COLO668 (cell line): Measurements from ENCODE around the gene RNF145.

Experiments used
- DNase-seq: peaks from one replicate; lab custom pipeline; 2025; ENCODE audit not compliant: unreplicated experiment; lab: John Stamatoyannopoulos, UW

Gene RNF145

DNA sequence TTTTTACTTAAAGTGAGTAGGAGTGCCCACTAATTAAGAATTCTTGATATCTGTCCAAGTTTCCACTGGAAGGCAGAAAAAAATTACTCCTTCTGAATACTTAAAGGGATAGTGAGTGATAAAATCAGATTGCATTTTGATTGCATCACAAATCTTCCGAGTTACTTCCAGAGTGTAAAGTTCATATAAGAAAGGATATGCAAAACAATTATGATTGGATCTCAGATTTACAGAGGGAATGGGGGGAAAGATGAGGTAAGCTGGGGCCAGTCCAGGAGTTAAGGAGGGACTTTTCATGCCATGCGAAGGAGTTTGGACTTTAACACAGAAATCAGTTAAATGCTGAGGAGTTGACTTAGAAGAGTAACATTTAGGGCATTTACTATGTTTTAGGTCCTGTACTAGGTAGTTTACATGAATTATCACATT lies 9.3 kb upstream of the RNF145 start:
- DNase-seq, result no peak

- DNase-seq, result no peak
Measured at GRCh38 chr5:159217236-159217635, 7.9 kb upstream of the RNF145 start.

- DNase-seq, result no peak
Measured at GRCh38 chr5:159216454-159216853, 7.1 kb upstream of the RNF145 start.

DNA sequence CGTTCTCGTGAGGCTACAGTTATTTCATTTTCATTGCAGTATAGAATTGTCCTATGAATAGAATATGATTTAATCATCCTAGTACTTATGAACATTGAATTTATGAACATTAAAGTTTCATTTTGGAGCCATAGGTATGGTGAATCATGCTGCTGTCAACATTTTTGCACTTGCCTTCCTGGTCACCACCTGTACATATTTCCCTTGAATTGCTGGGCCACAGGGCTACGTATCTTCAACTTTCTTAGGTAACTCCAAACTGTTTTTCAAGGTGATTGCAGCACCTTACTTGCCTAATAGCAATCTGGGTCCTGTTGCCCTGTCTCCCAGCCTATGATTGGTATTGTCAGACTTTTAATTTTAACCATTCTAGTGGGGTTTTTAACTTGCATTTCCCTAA lies 6.5 kb upstream of the RNF145 start:
- no peak for DNase-seq

GRCh38 chr5:159214486-159215271 lies 5.3 kb upstream of the RNF145 start:
- no peak for DNase-seq

DNA sequence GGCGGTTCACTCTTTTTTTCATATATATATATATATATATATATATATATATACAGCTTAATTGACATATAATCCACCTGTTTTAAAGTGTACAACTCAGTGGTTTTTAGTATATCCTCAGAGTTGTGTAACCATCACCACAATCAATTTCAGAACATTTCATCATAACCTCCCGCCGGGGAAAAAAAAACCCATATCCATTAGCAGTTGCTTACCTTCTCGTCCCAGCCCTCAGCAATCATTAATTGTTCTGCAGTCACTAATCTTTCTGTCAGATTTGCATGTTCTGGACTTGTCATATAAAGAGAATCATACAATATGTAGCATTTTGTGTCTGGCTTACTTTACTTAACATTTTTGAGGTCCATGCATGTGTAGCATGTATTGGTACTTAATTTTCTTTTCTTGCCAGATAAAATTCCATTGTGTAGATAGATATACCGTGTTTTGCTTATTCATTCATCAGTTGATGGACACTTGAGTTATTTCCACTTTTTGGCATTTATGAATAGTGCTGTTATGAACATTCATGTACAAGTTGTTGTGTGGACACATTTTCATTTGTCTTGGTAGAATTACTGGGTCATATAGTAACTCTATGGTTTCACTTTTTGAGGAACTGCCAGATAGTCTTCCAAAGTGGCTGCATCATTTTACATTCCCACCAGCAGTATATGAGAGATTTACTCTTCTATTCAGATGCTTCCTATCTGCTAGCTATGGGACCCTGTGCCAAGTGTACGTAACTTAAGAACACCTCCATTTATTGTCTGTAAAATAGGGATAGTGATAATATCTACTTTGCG lies 3.5 kb upstream of the RNF145 start:
- DNase-seq, result no peak

DNA sequence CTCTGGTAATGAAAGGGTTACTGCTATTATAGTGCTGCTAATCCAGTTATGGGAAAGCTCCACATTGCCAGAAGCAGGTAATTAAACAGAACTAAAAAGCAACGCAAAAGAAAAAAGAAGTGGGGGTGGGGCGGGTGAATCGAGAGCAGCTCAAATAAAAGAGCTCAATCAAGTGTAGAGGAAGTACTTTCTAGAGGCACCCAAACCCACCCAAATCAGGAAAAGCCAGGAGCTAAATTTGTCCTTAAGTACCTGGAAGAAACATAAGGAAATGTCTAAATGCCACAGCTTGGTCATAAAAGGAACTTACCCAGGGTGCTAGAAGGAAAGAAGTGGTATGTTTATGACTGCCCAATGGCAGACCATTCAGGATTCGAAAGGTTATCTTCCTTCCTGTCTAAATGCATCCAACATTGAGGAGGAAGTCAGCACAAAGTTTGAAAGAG lies 2.4 kb upstream of the RNF145 start:
- DNase-seq, result no peak

- no peak for DNase-seq
Measured at GRCh38 chr5:159210846-159211245, 1.5 kb upstream of the RNF145 start.

DNA sequence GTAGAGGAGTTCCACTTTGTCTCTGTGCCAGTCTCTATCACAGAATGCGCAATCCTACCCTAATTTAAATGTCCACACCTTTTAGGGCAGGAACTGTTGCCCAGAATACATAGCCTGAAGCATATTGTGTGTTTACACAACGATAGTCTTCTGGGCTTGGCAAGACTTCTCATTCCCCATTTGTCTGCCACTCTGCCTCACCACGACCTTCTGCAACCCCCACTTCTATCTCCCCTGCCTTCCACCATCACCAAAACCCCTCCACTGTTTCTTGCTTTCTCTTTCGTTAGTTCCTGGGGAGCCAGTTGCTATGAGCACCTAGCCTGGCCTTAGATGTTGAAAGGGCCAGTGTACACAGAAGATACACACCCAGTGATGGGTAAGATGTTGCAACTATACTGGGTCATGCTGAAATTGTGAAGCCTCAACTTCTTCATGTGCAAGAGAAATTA lies 883 bp upstream of the RNF145 start:
- peak; percentile 5 for DNase-seq

DNA sequence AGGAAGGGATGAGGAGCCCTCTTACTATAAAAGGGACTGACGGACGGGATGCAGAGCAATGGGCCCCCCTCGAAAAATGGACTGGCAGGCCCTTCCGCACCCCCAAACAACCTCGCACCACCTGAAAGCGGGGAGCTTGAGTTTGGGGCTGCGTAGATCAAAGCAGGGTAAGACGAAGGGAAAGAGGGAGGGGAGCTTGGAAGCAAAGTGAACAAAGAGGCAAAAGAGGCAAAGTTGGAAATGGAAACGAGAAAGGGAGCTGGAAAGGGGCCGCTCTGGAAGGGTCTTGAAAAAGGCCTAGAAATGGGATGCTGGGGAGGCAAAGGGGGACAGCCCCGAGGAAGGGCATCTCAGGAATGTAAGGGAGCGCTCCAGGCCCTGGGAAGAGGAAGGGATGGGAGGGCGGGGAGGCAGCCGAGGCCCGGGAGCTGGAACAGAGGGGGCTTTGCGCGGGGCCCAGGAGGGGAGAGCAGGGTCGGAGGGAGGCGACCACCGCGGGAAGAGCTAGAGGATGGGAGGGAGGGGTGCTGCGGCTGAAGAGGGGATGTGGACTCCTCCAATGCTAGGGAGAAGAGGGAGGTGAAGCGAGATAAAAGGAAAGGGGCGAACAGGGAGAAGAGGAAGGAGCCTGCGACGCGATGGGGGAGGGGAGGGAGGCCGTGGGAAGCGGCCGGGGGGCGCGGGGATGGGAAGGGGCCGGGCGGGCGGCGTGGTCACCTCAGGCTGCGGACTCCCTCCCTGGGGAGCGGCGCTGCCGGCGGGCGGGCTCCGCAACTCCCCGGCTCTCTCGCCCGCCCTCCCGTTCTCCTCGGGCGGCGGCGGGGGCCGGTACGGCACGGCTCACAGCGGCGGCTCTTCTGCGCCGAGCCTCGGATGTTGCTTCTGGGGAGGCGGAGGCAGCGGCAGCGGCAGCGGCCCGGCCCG lies 577 bp downstream of the RNF145 start:
- DNase-seq, result peak; percentile 52

DNA sequence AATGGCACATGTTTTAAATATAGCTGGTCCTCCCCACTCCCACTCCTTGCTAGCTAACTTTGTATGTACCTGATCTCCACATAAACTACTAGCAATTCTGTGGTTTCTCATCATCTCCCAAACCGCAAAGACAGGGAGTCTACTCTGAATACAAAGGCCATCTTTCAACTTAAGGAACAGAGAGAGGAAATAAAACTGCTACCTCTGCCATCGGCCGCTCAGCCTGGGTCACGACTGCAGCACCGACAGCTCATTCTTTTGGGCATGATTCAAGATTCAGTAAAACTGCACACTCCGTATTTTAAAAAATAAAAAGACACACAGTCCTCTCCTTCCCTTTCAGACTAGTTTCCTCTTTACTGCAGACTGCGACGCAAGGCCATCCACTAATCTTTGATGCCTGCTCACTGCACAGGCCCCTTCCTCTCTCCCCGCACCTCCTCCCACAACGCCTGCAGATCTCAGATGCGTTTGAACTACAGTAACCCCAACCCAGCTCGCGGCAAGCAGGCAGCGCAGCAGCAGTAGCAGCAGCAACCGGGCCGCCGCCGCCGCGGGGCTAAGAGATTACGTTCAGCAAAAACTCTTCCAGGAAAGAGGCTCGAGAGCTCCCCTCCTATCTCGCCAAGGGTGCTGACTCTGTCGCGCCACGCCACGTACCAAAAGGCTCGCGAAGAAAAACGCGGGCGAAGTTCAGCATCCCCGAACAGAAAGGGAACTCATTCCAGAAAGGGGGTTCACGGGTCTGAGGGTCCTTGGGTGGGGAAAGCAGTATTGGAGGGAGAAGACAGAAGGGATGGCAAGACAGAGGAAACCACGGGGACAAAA lies 1.5 kb downstream of the RNF145 start:
- DNase-seq, result peak; percentile 44

- DNase-seq, result no peak
Measured at GRCh38 chr5:159207222-159207685, 2.1 kb downstream of the RNF145 start.

DNA sequence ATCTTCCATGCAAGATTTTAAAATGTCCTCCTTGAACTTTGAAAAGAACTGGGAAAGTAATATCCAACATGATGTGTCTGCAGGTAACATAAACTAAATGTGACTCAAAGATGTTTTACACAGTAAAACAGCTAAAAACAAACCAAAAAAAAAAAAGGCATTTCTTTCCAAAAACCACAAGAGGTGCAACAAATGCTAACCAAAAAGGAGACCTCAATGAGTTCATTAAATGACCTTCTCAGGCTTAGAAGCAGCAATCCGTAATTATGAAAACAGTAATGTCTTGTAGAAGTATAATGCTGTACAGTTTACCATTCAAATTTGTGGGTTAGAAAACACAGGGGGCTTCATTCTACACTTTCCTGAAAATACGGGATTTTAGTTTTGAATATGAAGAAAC lies 2.5 kb downstream of the RNF145 start:
- no peak for DNase-seq

DNA sequence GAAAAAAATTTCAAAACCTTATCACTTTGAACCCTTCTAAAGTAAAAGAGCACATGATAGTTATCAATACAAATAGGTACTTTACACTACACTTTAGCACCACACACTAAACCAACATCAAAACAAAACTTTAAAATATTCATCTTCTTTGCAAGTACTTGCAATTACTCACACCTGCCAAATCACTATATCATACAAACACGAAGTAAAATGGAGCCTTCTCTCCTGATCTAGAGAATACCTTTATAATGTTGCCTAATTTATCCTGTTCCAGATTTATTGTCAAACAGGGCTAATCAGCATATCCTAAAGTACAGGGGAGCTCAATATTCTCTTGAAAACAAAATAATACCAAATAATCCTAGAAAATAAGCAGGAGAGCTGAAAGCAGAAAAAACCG lies 3.0 kb downstream of the RNF145 start:
- no peak for DNase-seq

GRCh38 chr5:159203351-159203750 lies 6.0 kb downstream of the RNF145 start:
- DNase-seq, result no peak

DNA sequence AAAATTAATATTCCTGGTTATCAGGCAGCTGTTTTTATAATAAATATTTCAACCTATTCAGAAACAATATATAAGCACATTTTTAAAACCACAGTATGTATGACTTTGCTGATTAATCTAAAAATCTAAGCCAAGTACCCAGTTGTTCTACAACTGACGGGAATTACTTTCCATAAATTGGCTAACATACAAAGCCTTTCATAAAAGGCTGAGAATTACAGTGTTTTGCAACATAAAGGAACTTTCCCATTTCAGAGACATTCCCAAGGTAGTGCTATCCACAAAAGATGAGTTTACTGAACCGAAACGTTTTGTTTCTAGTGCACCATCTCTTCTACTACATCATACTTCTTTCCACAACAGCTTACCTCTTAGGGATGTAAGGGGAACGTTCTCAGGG lies 7.2 kb downstream of the RNF145 start:
- no peak for DNase-seq

GRCh38 chr5:159199780-159200179 lies 9.6 kb downstream of the RNF145 start:
- no peak for DNase-seq

DNA sequence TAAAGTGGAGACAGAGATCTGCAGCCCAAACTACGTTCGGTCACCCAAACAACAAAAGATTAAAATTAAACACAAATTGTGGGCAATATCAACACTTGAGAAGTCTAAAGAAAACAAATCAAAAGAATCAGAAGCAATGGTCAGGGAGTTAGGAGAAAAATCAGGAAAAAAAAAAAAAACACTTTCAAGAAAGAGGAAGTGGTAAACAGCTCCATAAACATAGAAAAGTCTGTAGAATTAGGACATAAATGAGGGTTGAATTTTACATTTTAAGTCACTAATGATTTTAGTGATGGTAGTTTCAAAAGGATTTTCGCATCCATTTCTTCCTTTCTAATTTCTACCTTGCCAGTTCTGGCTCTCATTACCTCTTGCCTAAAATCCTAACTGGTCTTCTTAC lies 10.1 kb downstream of the RNF145 start:
- DNase-seq, result no peak

DNA sequence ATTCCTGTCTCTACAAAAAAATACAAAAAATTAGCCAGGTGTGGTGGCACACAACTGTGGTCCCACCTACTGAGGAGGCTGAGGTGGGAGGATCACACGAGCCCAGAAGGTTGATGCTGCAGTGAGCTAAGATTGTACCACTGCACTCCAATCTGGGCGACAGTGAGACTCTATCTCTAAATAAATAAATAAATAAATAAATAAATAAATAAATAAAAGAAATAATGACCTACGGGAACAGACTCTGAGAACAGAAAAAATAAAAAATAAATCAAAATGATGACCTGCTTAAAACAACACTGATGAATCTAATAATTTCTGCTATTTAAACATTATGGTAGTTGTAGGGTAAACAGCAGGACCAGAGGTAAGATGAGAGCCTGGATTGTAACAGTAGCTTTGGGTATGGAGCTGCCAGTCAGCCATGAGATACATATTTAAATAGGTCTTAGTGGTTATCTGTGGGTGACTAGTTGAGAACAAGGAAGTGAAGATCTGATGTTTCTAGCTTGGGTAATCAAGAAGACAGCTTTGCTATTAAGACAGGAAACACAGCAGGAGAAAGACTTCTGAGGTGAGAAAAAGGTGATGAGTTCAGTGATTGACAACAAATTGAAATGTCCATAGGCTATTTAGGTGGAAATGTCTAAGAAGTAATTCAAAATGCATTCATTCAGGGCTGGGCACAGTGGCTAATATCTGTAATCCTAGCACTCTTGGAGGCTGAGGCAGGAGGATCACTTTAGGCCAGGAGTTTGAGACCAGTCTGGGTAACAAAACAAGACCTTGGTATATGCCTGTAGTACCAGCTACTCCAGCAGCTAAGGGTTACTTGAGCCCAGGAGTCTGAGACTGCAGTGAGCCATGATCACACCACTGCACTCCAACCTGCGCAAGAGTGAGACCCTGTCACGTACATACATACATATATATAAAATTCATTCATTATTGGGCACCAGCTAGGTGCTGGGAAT lies 11.0 kb downstream of the RNF145 start:
- no peak for DNase-seq
